Fibroblast of the aortic adventitia (primary cell): ENCODE results near the gene OPN4. TPM values are rescaled to one million over a fixed set of nuclear protein-coding genes. Genes with fewer than 3 reads are reported as not detected.

Experiments
- DNase-seq: peaks from one replicate; pipeline ENCODE4 v3.0.0-alpha.2; 2010; ENCODE audit warnings: low read depth
- H3K4me3 ChIP-seq: 2 replicates; pipeline ENCODE4 v1.5.1; 2011; ENCODE audit warnings: low read depth, mild to moderate bottlenecking, control low read depth, low read length, moderate library complexity
- total RNA-seq: library from RNA; depleted of rRNA; stranded (reverse); fragments of >200 nt; gene quantifications from 2 replicates; pipeline ENCODE4 v1.2.3, GENCODE V29; 2012; ENCODE audit warnings: low replicate concordance
- TF ChIP-seq, protein P1 (sequence below): IDR thresholded peaks from 2 replicates; pipeline ENCODE4 v1.5.1; 2011; ENCODE audit warnings: mild to moderate bottlenecking, low read length, control low read depth, inconsistent platforms; ENCODE audit not compliant: insufficient read depth

OPN4 gene
- total RNA-seq, 1 donor: not detected

- DNase-seq: no peak
- TF ChIP-seq, protein P1, sequence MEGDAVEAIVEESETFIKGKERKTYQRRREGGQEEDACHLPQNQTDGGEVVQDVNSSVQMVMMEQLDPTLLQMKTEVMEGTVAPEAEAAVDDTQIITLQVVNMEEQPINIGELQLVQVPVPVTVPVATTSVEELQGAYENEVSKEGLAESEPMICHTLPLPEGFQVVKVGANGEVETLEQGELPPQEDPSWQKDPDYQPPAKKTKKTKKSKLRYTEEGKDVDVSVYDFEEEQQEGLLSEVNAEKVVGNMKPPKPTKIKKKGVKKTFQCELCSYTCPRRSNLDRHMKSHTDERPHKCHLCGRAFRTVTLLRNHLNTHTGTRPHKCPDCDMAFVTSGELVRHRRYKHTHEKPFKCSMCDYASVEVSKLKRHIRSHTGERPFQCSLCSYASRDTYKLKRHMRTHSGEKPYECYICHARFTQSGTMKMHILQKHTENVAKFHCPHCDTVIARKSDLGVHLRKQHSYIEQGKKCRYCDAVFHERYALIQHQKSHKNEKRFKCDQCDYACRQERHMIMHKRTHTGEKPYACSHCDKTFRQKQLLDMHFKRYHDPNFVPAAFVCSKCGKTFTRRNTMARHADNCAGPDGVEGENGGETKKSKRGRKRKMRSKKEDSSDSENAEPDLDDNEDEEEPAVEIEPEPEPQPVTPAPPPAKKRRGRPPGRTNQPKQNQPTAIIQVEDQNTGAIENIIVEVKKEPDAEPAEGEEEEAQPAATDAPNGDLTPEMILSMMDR: no peak
- no peak overlapping the region for H3K4me3 ChIP-seq
These were observed 12.2 kb downstream of the OPN4 start for GRCh38 chr10:86666538-86666937.

- no peak overlapping the region for H3K4me3 ChIP-seq
- DNase-seq: no peak
- TF ChIP-seq, protein P1: no peak
These were observed 13.3 kb downstream of the OPN4 start for GRCh38 chr10:86667421-86668181.

DNA sequence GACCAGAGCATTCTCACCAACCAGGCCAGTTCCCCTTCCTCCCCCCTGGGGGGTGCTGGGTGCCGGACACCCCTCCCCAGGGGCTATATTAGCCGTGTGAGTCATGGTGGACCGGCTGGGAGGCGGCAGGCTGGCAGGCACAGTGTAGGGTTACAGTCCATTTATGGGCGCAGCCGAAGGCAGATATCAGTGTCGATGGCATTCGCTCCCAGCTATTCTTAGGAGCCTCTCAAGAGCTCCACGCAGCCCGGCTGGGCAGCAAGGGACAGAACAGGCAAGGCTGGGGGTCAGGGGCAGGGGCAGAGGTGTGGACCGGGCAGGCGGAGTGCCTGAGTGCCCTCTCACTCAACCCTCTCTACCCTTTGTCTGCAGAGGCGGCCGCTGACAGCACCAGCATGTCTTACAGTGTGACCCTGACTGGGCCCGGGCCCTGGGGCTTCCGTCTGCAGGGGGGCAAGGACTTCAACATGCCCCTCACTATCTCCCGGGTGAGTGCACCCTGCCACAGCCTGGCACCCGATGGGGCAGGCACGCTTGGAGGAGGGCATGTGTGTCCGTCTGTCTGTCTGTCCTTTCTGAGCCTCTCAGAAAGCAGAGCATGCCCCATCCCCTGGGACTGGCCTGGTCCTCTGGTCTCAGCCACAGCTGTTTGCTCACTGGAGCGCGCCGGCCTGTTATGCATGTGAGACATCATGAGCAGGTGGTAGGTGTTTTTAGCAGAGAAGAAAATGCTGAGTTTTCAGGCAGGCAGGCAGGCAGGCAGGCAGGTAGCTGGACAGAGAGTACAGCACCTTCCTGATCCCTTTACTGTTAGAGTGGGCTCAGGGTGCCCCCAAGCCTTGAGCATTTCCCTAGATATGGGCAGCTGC lies 14.2 kb downstream of the OPN4 start, which contains the start of gene LDB3:
TSS of gene LDB3 (plus strand) at position 215 of the 869 bp plus-strand sequence. CDS start at position 396, 181 bp downstream.
- no peak for DNase-seq
- no peak within 1 kb of the TSS for H3K4me3 ChIP-seq
- TF ChIP-seq, protein P1: no peak

- H3K4me3 ChIP-seq: no peak overlapping the region
- no peak for DNase-seq
- TF ChIP-seq, protein P1: no peak
These were observed 16.0 kb downstream of the OPN4 start for GRCh38 chr10:86670290-86670811.

DNA sequence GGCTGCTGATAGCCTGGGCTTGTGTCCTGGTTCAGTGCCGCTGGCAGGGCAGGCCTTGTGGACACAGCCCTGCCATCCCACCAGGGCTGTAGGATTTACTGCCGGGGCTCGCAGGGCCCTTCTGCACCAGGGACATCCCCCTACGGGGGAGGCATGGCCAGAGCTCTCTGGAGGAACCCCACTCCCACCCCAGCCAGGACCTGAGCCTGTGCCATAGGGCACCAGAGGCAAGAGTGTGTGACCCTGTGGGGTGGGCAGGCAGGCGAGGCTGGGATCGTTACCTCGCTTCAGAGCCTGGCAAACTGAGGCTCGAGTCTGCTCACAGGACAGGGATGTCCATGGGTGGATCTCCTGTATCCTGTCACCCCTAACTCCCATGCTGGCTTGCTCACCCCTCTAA lies 16.5 kb downstream of the OPN4 start:
- TF ChIP-seq, protein P1: no peak
- no peak for DNase-seq
- no peak overlapping the region for H3K4me3 ChIP-seq

DNA sequence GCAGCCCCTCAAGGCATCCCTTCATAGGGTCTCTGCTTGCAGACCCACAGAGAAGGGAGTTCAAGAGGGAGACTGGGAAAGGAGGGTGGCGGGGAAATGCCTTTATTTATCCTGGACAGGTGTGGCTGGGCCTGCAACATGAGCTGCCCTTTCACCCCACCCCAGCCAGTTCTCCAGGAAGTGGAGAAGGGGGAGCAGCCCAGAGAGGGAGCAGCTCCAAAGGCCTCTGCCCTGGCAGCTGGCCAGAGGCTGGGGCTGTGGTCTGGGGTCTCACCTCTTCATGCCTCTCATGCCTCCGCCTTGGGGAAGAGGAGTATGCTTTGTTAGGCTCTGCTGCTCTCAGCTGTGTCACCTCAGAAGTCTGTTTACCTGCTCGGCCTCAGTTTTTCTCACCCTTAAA lies 17.1 kb downstream of the OPN4 start:
- DNase-seq: no peak
- TF ChIP-seq, protein P1: no peak
- no peak overlapping the region for H3K4me3 ChIP-seq
